HepG2 (cell line): ENCODE measurements around the gene ABCC5. TPM values are rescaled to one million over a fixed set of nuclear protein-coding genes. Genes with fewer than 3 reads are reported as not detected.

Experiments used
- ATAC-seq: fragments of 200-7000 bp; cut with Tn5 transposase; 3 replicates; pipeline ENCODE4 v1.9.1; 2020; ENCODE audit warnings: mild to moderate bottlenecking, moderate library complexity
- BruUV-seq: library from RNA; stranded (reverse); fragments of 400-500 nt; replicated peaks from 2 replicates; lab custom pipeline; 2021; lab: Mats Ljungman, UMichigan
- CTCF ChIA-PET: fragments of 300-600 bp; formaldehyde crosslinking; extraction: SDS; loops from one replicate; lab custom pipeline; 2021; ENCODE audit warnings: low total read pairs, inconsistent platforms, low intra/inter-chr PET ratio; lab: Yijun Ruan, JAX
- POLR2A ChIA-PET: fragments of 350-600 bp; sonication (Branson Sonifier 250); formaldehyde crosslinking; loops from one replicate; lab custom pipeline; 2020; ENCODE audit warnings: antibody characterized with exemption, inconsistent platforms; lab: Yijun Ruan, JAX
- DNase-seq: peaks from one replicate; pipeline ENCODE4 v3.0.0-alpha.2; 2015; ENCODE audit warnings: low spot score
- FAIRE-seq: peaks from 3 replicates; lab custom pipeline; 2011; peaks lifted over from hg19 to GRCh38; lab: Jason Lieb, UNC
- H2AFZ ChIP-seq: one replicate; pipeline ENCODE4 v1.6.1; 2011; ENCODE audit warnings: low read length, inconsistent platforms
- H3K27ac ChIP-seq: fragments of 300-600 bp; 3 replicates; pipeline ENCODE4 v1.8.0; 2011; ENCODE audit warnings: mixed run types, mild to moderate bottlenecking, mixed read lengths, low read length, inconsistent platforms; ENCODE audit not compliant: insufficient read depth; ENCODE audit errors: extremely low read length
- H3K27me3 ChIP-seq, 2 experiments: fragments of 200-600 bp in 1 of 2; 2 replicates in 1 of 2; 3 replicates in 1 of 2; pipeline versions ENCODE4 v1.6.0 to v1.8.0; 2011; ENCODE audit warnings: low read length in 2 of 2, mild to moderate bottlenecking in 2 of 2, moderate library complexity in 2 of 2, inconsistent platforms in 1 of 2; ENCODE audit not compliant: insufficient read depth in 2 of 2, control insufficient read depth in 1 of 2
- H3K36me3 ChIP-seq, 2 experiments: fragments of 200-600 bp in 1 of 2; replicated peaks in 1 of 2; 2 replicates in 1 of 2; 3 replicates in 1 of 2; pipeline versions ENCODE4 v1.5.1 to v1.8.0; 2011; ENCODE audit warnings: low read length in 2 of 2, inconsistent platforms in 1 of 2; ENCODE audit not compliant: insufficient read depth in 2 of 2, control insufficient read depth in 1 of 2
- H3K4me1 ChIP-seq: 2 replicates; pipeline ENCODE4 v1.5.1; 2012; ENCODE audit warnings: low read length, inconsistent platforms; ENCODE audit not compliant: insufficient read depth
- H3K4me2 ChIP-seq: 2 replicates; pipeline ENCODE4 v1.6.0; 2011; ENCODE audit warnings: low read depth, low read length, inconsistent platforms
- H3K4me3 ChIP-seq, 3 experiments: fragments of 200-600 bp in 1 of 3; sonication (generic), shearing (Covaris generic) in 1 of 3; replicated peaks in 1 of 3; 2 replicates each; pipeline ENCODE4 v1.5.1; 2011 to 2016; ENCODE audit warnings: low read length in 3 of 3, inconsistent platforms in 2 of 3, low read depth in 2 of 3, mild to moderate bottlenecking in 2 of 3, control low read depth in 1 of 3, mixed read lengths in 1 of 3; ENCODE audit not compliant: insufficient read depth in 1 of 3
- H3K79me2 ChIP-seq: one replicate; pipeline ENCODE4 v1.6.1; 2011; ENCODE audit warnings: low read length, inconsistent platforms; ENCODE audit not compliant: insufficient read depth
- H3K9ac ChIP-seq: 2 replicates; pipeline ENCODE4 v1.6.0; 2011; ENCODE audit warnings: mild to moderate bottlenecking, low read depth, low read length, inconsistent platforms; ENCODE audit not compliant: insufficient read depth
- H3K9me3 ChIP-seq: 2 replicates; pipeline ENCODE4 v1.5.1; 2012; ENCODE audit warnings: mild to moderate bottlenecking, low read length
- H4K20me1 ChIP-seq: 2 replicates; pipeline ENCODE4 v1.6.0; 2011; ENCODE audit warnings: inconsistent platforms, mild to moderate bottlenecking, low read length, moderate library complexity; ENCODE audit not compliant: insufficient read depth
- HOXD1 ChIP-seq: sonication (generic); formaldehyde crosslinking; IDR thresholded peaks from 2 replicates; pipeline ENCODE4 v1.5.0; 2020; ENCODE audit warnings: missing genetic modification reagents
- KDM5A ChIP-seq: fragments of 200-600 bp; sonication (generic); IDR thresholded peaks from 2 replicates; pipeline ENCODE4 v1.7.0; 2018; ENCODE audit warnings: antibody characterized with exemption, mild to moderate bottlenecking, low read length, borderline replicate concordance
- NCOA1 ChIP-seq: sonication (generic); formaldehyde crosslinking; IDR thresholded peaks from 2 replicates; pipeline ENCODE4 v1.9.0; 2021; ENCODE audit warnings: missing genetic modification reagents
- PHF20 ChIP-seq: sonication (generic); formaldehyde crosslinking; IDR thresholded peaks from 2 replicates; pipeline ENCODE4 v1.5.0; 2020; ENCODE audit warnings: mild to moderate bottlenecking, missing genetic modification reagents
- SSRP1 ChIP-seq: IDR thresholded peaks from 2 replicates; pipeline ENCODE4 v1.6.1; 2016; ENCODE audit warnings: control low read depth
- ZIK1 ChIP-seq: sonication (generic); formaldehyde crosslinking; IDR thresholded peaks from 2 replicates; pipeline ENCODE4 v1.5.0; 2020; ENCODE audit warnings: mild to moderate bottlenecking, low read depth, missing genetic modification reagents, borderline replicate concordance
- ZNF646 ChIP-seq: sonication (generic); formaldehyde crosslinking; IDR thresholded peaks from 2 replicates; pipeline ENCODE4 v1.9.0; 2021; ENCODE audit warnings: mild to moderate bottlenecking, missing genetic modification reagents
- ZNF720 ChIP-seq: sonication (generic); formaldehyde crosslinking; IDR thresholded peaks from 2 replicates; pipeline ENCODE4 v1.4.0; 2020; ENCODE audit warnings: missing genetic modification reagents
- WGBS: methylation state at CpG from one replicate; pipeline ENCODE4 v1.1.6; 2017; ENCODE audit warnings: low lambda C conversion rate; 5-methylcytosine and 5-hydroxymethylcytosine counted together
- in situ Hi-C: cut with HindIII; loops from 2 replicates; pipeline ENCODE4 v1.10.0; 2017; ENCODE audit warnings: low pct_unique_long_range_greater_than_20kb; ENCODE audit not compliant: extremely low pct_ligation_motif_present
- intact Hi-C: fragments of 100-400 bp; cut with micrococcal nuclease; formaldehyde crosslinking; loops from one replicate; pipeline ENCODE4 v1.10.0; 2022; ENCODE audit not compliant: unreplicated experiment
- polyA plus RNA-seq, 8 experiments: library from polyadenylated mRNA; depleted of rRNA in 3 of 8; stranded (reverse) in 7 of 8; unstranded in 1 of 8; fragments of >200 nt; fragmentation: Illumina TruSeq in 4 of 8; extraction: Trizol in 4 of 8; gene quantifications; 2 replicates each; pipeline versions ENCODE4 v1.2.1 to v1.2.3, GENCODE V29; 2011 to 2016; ENCODE audit warnings: low read depth in 4 of 8, missing spikeins in 1 of 8, mixed read lengths in 1 of 8; ENCODE audit not compliant: insufficient read depth in 1 of 8
- total RNA-seq, 5 experiments: library from RNA; depleted of rRNA; stranded (reverse); fragments of >200 nt; fragmentation: Illumina TruSeq; extraction: Trizol; gene quantifications; 2 replicates each; pipeline ENCODE4 v1.2.3, GENCODE V29; 2016; ENCODE audit warnings: low read depth in 1 of 5

ABCC5 gene
- total and polyA plus RNA-seq, 2 of the 13 experiments (the other 11 are each of a cell fraction or from before 2014, with no cell fraction given), result 12.5 to 12.7 TPM

DNA sequence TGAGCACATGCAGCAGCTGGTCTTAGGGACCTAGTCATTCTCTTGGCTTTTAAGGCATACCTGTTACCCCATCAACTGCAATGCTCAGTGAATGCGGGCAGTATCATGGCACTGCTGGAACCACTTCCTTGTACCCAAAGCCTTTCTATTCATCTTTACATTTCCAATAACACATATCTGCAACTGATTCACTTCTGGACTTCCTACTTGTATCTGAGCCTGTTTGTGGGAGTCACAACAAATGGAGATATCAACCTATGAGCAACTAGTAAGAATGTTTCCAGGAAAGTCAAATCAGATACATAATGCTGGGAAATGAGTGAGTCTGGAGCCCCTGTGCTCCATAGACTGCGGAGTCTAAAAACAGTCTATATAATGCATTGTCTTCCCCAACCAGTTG, 71.6 kb downstream of the ABCC5 start:
- in situ Hi-C loops (no loop called here), intact Hi-C loops (no loop called here)
- ATAC-seq (no peak), DNase-seq (no peak), FAIRE-seq (no peak)
- no peak overlapping the region for H3K27ac ChIP-seq
- no peaks in the 10 kb centered on the region for H3K4me1 ChIP-seq
- H3K4me3 ChIP-seq, result no peak overlapping the region
- H3K79me2 ChIP-seq, result no peaks in the 10 kb centered on the region
- POLR2A ChIA-PET, result no interaction called here
- H4K20me1 ChIP-seq, result no peaks in the 10 kb centered on the region
- H2AFZ ChIP-seq, result no peak overlapping the region
- CTCF ChIA-PET, result no interaction called here
- BruUV-seq, result no TSS peak
- H3K4me2 ChIP-seq, result no peak overlapping the region
- WGBS, result 100% methylated on average over 2 of the region's 2 CpGs
- TF ChIP-seq PHF20 (CRISPR knock-in tag), result no peak
- TF ChIP-seq SSRP1 (CRISPR knock-in tag), result no peak
- TF ChIP-seq ZIK1 (CRISPR knock-in tag), result no peak
- no peak for TF ChIP-seq HOXD1 (CRISPR knock-in tag)
- no peak for TF ChIP-seq KDM5A
- TF ChIP-seq ZNF720, result no peak
- no peak for TF ChIP-seq NCOA1 (CRISPR knock-in tag)
- no peak for TF ChIP-seq ZNF646 (CRISPR knock-in tag)
- no peak overlapping the region for H3K9ac ChIP-seq
- peaks cover 3 to 24% of the 10 kb centered on the region in 2 experiments; a peak in 3 of 5 replicates for H3K36me3 ChIP-seq
- no peaks in the 10 kb centered on the region for H3K9me3 ChIP-seq
- no peaks in the 10 kb centered on the region for H3K27me3 ChIP-seq
